HL-60 (cell line): Measurements from ENCODE around the gene VPS36.

Experiments used
- DNase-seq, 2 experiments: peaks; one replicate each; pipeline ENCODE4 v3.0.0-alpha.2; 2010 to 2020; ENCODE audit warnings: low read depth in 1 of 2, low spot score in 1 of 2
- H3K27ac ChIP-seq: fragments of 250-450 bp; sonication (Bioruptor Pico); replicated peaks from 2 replicates; pipeline ENCODE4 v1.5.1; 2020; ENCODE audit warnings: mild to moderate bottlenecking, moderate library complexity
- H3K27me3 ChIP-seq: fragments of 250-450 bp; sonication (Bioruptor Pico); 2 replicates; pipeline ENCODE4 v1.5.1; 2021; ENCODE audit warnings: mild to moderate bottlenecking, moderate library complexity; ENCODE audit not compliant: insufficient read depth, poor library complexity, severe bottlenecking
- H3K4me3 ChIP-seq: replicated peaks from 2 replicates; pipeline ENCODE4 v1.5.1; 2011; ENCODE audit warnings: mild to moderate bottlenecking, control low read depth, low read length; ENCODE audit not compliant: insufficient read depth
- GABPA ChIP-seq: IDR thresholded peaks from 2 replicates; pipeline ENCODE4 v1.6.1; 2012; ENCODE audit warnings: low read depth
- POLR2AphosphoS5 ChIP-seq: IDR thresholded peaks from 2 replicates; pipeline ENCODE4 v1.6.1; 2012; ENCODE audit warnings: low read depth
- REST ChIP-seq: IDR thresholded peaks from 2 replicates; pipeline ENCODE4 v1.6.1; 2012; ENCODE audit warnings: low read depth; ENCODE audit not compliant: insufficient replicate concordance
- SPI1 ChIP-seq: IDR thresholded peaks from 2 replicates; pipeline ENCODE4 v1.6.1; 2012; ENCODE audit warnings: low read depth, mild to moderate bottlenecking, borderline replicate concordance
- TF ChIP-seq, protein P1 (sequence below): IDR thresholded peaks from one replicate; pipeline ENCODE4 v1.5.1; 2011; ENCODE audit warnings: low read length, control low read depth, inconsistent platforms; ENCODE audit not compliant: insufficient read depth

Gene VPS36

GRCh38 chr13:52399046-52399445 lies 51.4 kb downstream of the VPS36 start:
- TF ChIP-seq POLR2AphosphoS5, result no peak
- TF ChIP-seq GABPA, result no peak
- TF ChIP-seq SPI1, result no peak
- TF ChIP-seq, protein P1, sequence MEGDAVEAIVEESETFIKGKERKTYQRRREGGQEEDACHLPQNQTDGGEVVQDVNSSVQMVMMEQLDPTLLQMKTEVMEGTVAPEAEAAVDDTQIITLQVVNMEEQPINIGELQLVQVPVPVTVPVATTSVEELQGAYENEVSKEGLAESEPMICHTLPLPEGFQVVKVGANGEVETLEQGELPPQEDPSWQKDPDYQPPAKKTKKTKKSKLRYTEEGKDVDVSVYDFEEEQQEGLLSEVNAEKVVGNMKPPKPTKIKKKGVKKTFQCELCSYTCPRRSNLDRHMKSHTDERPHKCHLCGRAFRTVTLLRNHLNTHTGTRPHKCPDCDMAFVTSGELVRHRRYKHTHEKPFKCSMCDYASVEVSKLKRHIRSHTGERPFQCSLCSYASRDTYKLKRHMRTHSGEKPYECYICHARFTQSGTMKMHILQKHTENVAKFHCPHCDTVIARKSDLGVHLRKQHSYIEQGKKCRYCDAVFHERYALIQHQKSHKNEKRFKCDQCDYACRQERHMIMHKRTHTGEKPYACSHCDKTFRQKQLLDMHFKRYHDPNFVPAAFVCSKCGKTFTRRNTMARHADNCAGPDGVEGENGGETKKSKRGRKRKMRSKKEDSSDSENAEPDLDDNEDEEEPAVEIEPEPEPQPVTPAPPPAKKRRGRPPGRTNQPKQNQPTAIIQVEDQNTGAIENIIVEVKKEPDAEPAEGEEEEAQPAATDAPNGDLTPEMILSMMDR, result no peak
- Histone ChIP-seq H3K27ac (no peak overlapping the region), H3K4me3 (no peak overlapping the region), H3K27me3 (no peaks in the 10 kb centered on the region)
- no peak for DNase-seq

- Histone ChIP-seq H3K4me3 (no peak overlapping the region), H3K27me3 (no peaks in the 10 kb centered on the region), H3K27ac (no peak overlapping the region)
- no peak for DNase-seq
- TF ChIP-seq, protein P1, result no peak
These were observed 54.7 kb downstream of the VPS36 start for GRCh38 chr13:52395704-52396103.

GRCh38 chr13:52394586-52394985 lies 55.8 kb downstream of the VPS36 start:
- Histone ChIP-seq H3K4me3 (no peak overlapping the region), H3K27ac (no peak overlapping the region), H3K27me3 (no peaks in the 10 kb centered on the region)
- TF ChIP-seq GABPA, result no peak
- TF ChIP-seq POLR2AphosphoS5, result no peak
- no peak for TF ChIP-seq SPI1
- no peak for TF ChIP-seq REST
- TF ChIP-seq, protein P1, result no peak
- DNase-seq, result no peak

GRCh38 chr13:52393572-52394357 lies 56.7 kb downstream of the VPS36 start:
- H3K27ac ChIP-seq, result no peak overlapping the region
- TF ChIP-seq REST (no peak), GABPA (no peak), POLR2AphosphoS5 (no peak), SPI1 (no peak)
- TF ChIP-seq, protein P1, result no peak
- DNase-seq, result no peak
- H3K4me3 ChIP-seq, result no peak overlapping the region
- no peaks in the 10 kb centered on the region for H3K27me3 ChIP-seq
